GM21528 (cell line): ENCODE results near the gene VPS52.
"Not testable (repeated sequence)": the region's sequence is repeated elsewhere in the genome, so short reads cannot be mapped to it uniquely, and the experiment has no call there.

Experiments
- ATAC-seq: cut with Tn5 transposase; IDR thresholded peaks from one replicate; pipeline ENCODE4 v1.9.1; 2021; ENCODE audit warnings: mild to moderate bottlenecking, moderate library complexity; ENCODE audit not compliant: unreplicated experiment, low FRiP score

VPS52 gene

GRCh38 chr6:33259032-33259431 is 12.6 kb downstream of the VPS52 start:
- no peak for ATAC-seq

GRCh38 chr6:33254591-33254990 is 17.1 kb downstream of the VPS52 start:
- no peak for ATAC-seq

- ATAC-seq = no peak
These were observed 18.9 kb downstream of the VPS52 start for GRCh38 chr6:33252759-33253158.

- ATAC-seq = no peak
These were observed 20.2 kb downstream of the VPS52 start for GRCh38 chr6:33251395-33252012.

- ATAC-seq = no peak
These were observed 20.9 kb downstream of the VPS52 start for GRCh38 chr6:33250731-33251130.

- peak; percentile 4 for ATAC-seq
These were observed 21.7 kb downstream of the VPS52 start for GRCh38 chr6:33249732-33250630.

- peak; percentile 92 for ATAC-seq
These were observed 22.5 kb downstream of the VPS52 start for GRCh38 chr6:33248932-33249731.

GRCh38 chr6:33248643-33248931 is 23.1 kb downstream of the VPS52 start:
- peak; percentile 5 for ATAC-seq

GRCh38 chr6:33247977-33248642 is 23.6 kb downstream of the VPS52 start:
- ATAC-seq = peak; percentile 37

- ATAC-seq = no peak
These were observed 28.2 kb downstream of the VPS52 start for GRCh38 chr6:33243476-33243875.

- no peak for ATAC-seq
These were observed 29.7 kb downstream of the VPS52 start for GRCh38 chr6:33241968-33242367.

- no peak for ATAC-seq
These were observed 33.9 kb downstream of the VPS52 start for GRCh38 chr6:33237741-33238140.

GRCh38 chr6:33236852-33237251 is 34.8 kb downstream of the VPS52 start:
- ATAC-seq = no peak

GRCh38 chr6:33236328-33236727 is 35.3 kb downstream of the VPS52 start:
- ATAC-seq = no peak

- no peak for ATAC-seq
These were observed 36.4 kb downstream of the VPS52 start for GRCh38 chr6:33235221-33235634.

- not testable (repeated sequence) for ATAC-seq
These were observed 45.1 kb downstream of the VPS52 start for GRCh38 chr6:33226503-33227120.

- no peak for ATAC-seq
These were observed 54.0 kb downstream of the VPS52 start for GRCh38 chr6:33217681-33218080.

GRCh38 chr6:33217246-33217645 is 54.4 kb downstream of the VPS52 start:
- ATAC-seq = no peak

GRCh38 chr6:33216117-33216649 is 55.5 kb downstream of the VPS52 start:
- no peak for ATAC-seq
